GM12878 (cell line): ENCODE data around the gene MRPS16.

Experiments
- BACH1 ChIP-seq: fragments of 450-650 bp; IDR thresholded peaks from 2 replicates; pipeline ENCODE4 v1.6.1; 2017; ENCODE audit warnings: mild to moderate bottlenecking, borderline replicate concordance
- CHD4 ChIP-seq: fragments of 200-600 bp; sonication (generic); IDR thresholded peaks from 2 replicates; pipeline ENCODE4 v1.6.1; 2016; ENCODE audit warnings: mild to moderate bottlenecking
- POLR2A ChIP-seq: IDR thresholded peaks from 2 replicates; pipeline ENCODE4 v1.6.1; 2011; ENCODE audit warnings: low read depth, mild to moderate bottlenecking, low read length

DNA sequence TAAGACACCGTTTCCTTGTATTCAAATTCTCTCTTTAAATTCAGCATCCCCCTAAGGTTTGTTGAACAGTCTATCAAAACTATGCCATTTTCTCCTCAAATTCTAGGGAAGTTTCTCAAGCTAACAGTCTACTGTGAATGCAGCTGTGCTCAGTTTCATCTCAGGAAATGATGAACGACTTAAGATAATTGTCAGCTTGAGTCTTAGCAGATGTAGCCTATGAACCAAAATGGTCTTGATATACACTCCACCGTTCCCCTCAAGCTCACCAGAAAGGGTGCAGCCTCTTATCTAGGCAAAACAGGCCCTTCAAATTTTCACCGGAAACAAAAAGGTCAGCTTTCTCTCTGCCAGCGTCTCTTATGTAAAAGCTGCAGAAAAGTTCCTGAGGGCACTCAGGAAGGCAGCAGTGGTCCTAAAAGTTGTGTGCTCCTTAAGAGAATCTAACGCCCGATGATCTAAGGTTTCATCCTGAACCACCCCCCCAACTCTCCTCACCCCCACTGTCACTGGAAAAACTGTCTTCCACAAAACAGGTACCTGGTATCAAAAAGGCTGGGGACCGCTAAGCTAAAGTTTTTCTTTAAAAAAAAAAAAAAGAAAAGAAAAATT lies 7.5 kb downstream of the MRPS16 start:
- no peak for TF ChIP-seq POLR2A
- no peak for TF ChIP-seq BACH1
- TF ChIP-seq CHD4: no peak
